ENCODE results near the gene MGAT5.

Gene MGAT5

DNA sequence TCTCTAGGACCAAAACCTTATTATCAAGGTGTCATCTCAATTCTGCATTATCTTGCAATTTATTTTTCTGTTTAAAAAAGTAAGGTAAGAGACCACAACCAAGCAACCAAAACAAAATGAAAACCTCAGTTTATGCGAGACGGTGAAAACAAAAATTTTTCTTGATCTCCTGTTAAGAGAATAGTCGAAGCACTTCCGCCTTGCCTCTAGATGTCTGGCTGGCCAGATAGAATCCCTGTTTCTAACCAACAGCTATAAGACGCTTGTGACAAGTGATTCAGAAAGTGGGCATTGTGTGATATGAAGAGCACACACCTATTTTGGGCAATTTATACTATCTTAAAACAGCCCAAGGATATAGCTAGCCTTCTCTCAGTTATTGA is 51.2 kb downstream of the MGAT5 start:
- Histone ChIP-seq H2BK5ac (ENCODE audit: low read length) (no peak overlapping the region), H3K4me3 (ENCODE audit: low read length in 2 of 2) (no peak overlapping the region), H3K79me1 (ENCODE audit: low read depth, low read length) (no peaks in the 10 kb centered on the region), H2BK12ac (ENCODE audit: low read length) (no peak overlapping the region), H3K4me1 (ENCODE audit: control insufficient read depth in 2 of 2, insufficient read depth in 1 of 2, low read depth in 1 of 2, low read length in 2 of 2) (no peaks in the 10 kb centered on the region), H3K23ac (ENCODE audit: low read depth, low read length, poor library complexity) (no peak overlapping the region), H2AK5ac (ENCODE audit: low read depth, low read length) (no peak overlapping the region), H3K27ac (replicated peaks; ENCODE audit: low read length) (no peak overlapping the region), H3K36me3 (replicated peaks in 1 of 2; ENCODE audit: control insufficient read depth in 2 of 2, insufficient read depth in 2 of 2, low read length in 2 of 2) (no peaks in the 10 kb centered on the region), H3K18ac (ENCODE audit: low read length) (no peak overlapping the region), H2BK15ac (ENCODE audit: low read length) (no peak overlapping the region), H3K4ac (ENCODE audit: low read length) (no peak overlapping the region), H2BK120ac (ENCODE audit: low read depth, low read length) (no peak overlapping the region), H3K4me2 (ENCODE audit: insufficient read depth, low read length, poor library complexity, severe bottlenecking) (no peak overlapping the region), H3K14ac (ENCODE audit: low read length) (no peak overlapping the region), H4K8ac (ENCODE audit: low read depth, low read length) (no peak overlapping the region), H3K27me3 (ENCODE audit: control insufficient read depth in 3 of 3, insufficient read depth in 3 of 3, low read depth in 1 of 3, low read length in 3 of 3) (no peaks in the 10 kb centered on the region), H3K9me3 (replicated peaks in 1 of 2; ENCODE audit: control insufficient read depth in 2 of 2, insufficient read depth in 1 of 2, low read depth in 1 of 2, low read length in 2 of 2) (peaks cover 0 to 14% of the 10 kb centered on the region in 2 donors), H2AFZ (ENCODE audit: low read length) (no peak overlapping the region), H4K91ac (ENCODE audit: low read depth, low read length, poor library complexity) (no peak overlapping the region), H3K9ac (ENCODE audit: low read depth, low read length, poor library complexity) (no peak overlapping the region)
- no peak for DNase-seq (ENCODE audit: low spot score)
- WGBS, 2 donors (ENCODE audit: extremely low coverage in 2 of 2, insufficient read length in 2 of 2, insufficient replicate concordance in 1 of 2) = no CpG with 5 or more reads among the region's 5 CpGs

GRCh38 chr2:134306521-134306920 is 52.6 kb downstream of the MGAT5 start:
- H2BK5ac ChIP-seq (ENCODE audit: low read length) = no peak overlapping the region
- H3K14ac ChIP-seq (ENCODE audit: low read length) = no peak overlapping the region
- no peak overlapping the region for H2BK12ac ChIP-seq (ENCODE audit: low read length)
- H3K23ac ChIP-seq (ENCODE audit: low read depth, low read length, poor library complexity) = no peak overlapping the region
- no peak overlapping the region for H3K18ac ChIP-seq (ENCODE audit: low read length)
- no peak overlapping the region for H3K9ac ChIP-seq (ENCODE audit: low read depth, low read length, poor library complexity)
- H3K4me1 ChIP-seq (ENCODE audit: control insufficient read depth in 2 of 2, insufficient read depth in 1 of 2, low read depth in 1 of 2, low read length in 2 of 2) = no peaks in the 10 kb centered on the region
- no CpG with 5 or more reads among the region's 2 CpGs for WGBS, 2 donors (ENCODE audit: extremely low coverage in 2 of 2, insufficient read length in 2 of 2, insufficient replicate concordance in 1 of 2)
- H3K4ac ChIP-seq (ENCODE audit: low read length) = no peak overlapping the region
- no peaks in the 10 kb centered on the region for H3K79me1 ChIP-seq (ENCODE audit: low read depth, low read length)
- no peak overlapping the region for H3K4me2 ChIP-seq (ENCODE audit: insufficient read depth, low read length, poor library complexity, severe bottlenecking)
- H3K27me3 ChIP-seq (ENCODE audit: control insufficient read depth in 3 of 3, insufficient read depth in 3 of 3, low read depth in 1 of 3, low read length in 3 of 3) = no peaks in the 10 kb centered on the region
- H2BK120ac ChIP-seq (ENCODE audit: low read depth, low read length) = no peak overlapping the region
- no peak overlapping the region for H2AFZ ChIP-seq (ENCODE audit: low read length)
- H4K8ac ChIP-seq (ENCODE audit: low read depth, low read length) = no peak overlapping the region
- H3K4me3 ChIP-seq (ENCODE audit: low read length in 2 of 2) = no peak overlapping the region
- H2BK15ac ChIP-seq (ENCODE audit: low read length) = no peak overlapping the region
- peaks cover 0 to 14% of the 10 kb centered on the region in 2 donors for H3K9me3 ChIP-seq (replicated peaks in 1 of 2; ENCODE audit: control insufficient read depth in 2 of 2, insufficient read depth in 1 of 2, low read depth in 1 of 2, low read length in 2 of 2)
- DNase-seq (ENCODE audit: low spot score) = no peak
- H2AK5ac ChIP-seq (ENCODE audit: low read depth, low read length) = no peak overlapping the region
- H3K27ac ChIP-seq (replicated peaks; ENCODE audit: low read length) = no peak overlapping the region
- no peak overlapping the region for H4K91ac ChIP-seq (ENCODE audit: low read depth, low read length, poor library complexity)
- H3K36me3 ChIP-seq (replicated peaks in 1 of 2; ENCODE audit: control insufficient read depth in 2 of 2, insufficient read depth in 2 of 2, low read length in 2 of 2) = no peaks in the 10 kb centered on the region

GRCh38 chr2:134307334-134307733 is 53.5 kb downstream of the MGAT5 start:
- Histone ChIP-seq H3K79me1 (ENCODE audit: low read depth, low read length) (no peaks in the 10 kb centered on the region), H3K9me3 (replicated peaks in 1 of 2; ENCODE audit: control insufficient read depth in 2 of 2, insufficient read depth in 1 of 2, low read depth in 1 of 2, low read length in 2 of 2) (peaks cover 0 to 14% of the 10 kb centered on the region in 2 donors), H3K27ac (replicated peaks; ENCODE audit: low read length) (no peak overlapping the region), H3K4me3 (ENCODE audit: low read length in 2 of 2) (no peak overlapping the region), H2BK15ac (ENCODE audit: low read length) (no peak overlapping the region), H2BK12ac (ENCODE audit: low read length) (no peak overlapping the region), H3K14ac (ENCODE audit: low read length) (no peak overlapping the region), H3K18ac (ENCODE audit: low read length) (no peak overlapping the region), H3K27me3 (ENCODE audit: control insufficient read depth in 3 of 3, insufficient read depth in 3 of 3, low read depth in 1 of 3, low read length in 3 of 3) (no peaks in the 10 kb centered on the region), H2AFZ (ENCODE audit: low read length) (no peak overlapping the region), H2BK5ac (ENCODE audit: low read length) (no peak overlapping the region), H2BK120ac (ENCODE audit: low read depth, low read length) (no peak overlapping the region), H4K91ac (ENCODE audit: low read depth, low read length, poor library complexity) (no peak overlapping the region), H3K4me1 (ENCODE audit: control insufficient read depth in 2 of 2, insufficient read depth in 1 of 2, low read depth in 1 of 2, low read length in 2 of 2) (no peaks in the 10 kb centered on the region), H3K9ac (ENCODE audit: low read depth, low read length, poor library complexity) (no peak overlapping the region), H3K23ac (ENCODE audit: low read depth, low read length, poor library complexity) (no peak overlapping the region), H4K8ac (ENCODE audit: low read depth, low read length) (no peak overlapping the region), H3K4ac (ENCODE audit: low read length) (no peak overlapping the region), H2AK5ac (ENCODE audit: low read depth, low read length) (no peak overlapping the region), H3K4me2 (ENCODE audit: insufficient read depth, low read length, poor library complexity, severe bottlenecking) (no peak overlapping the region), H3K36me3 (replicated peaks in 1 of 2; ENCODE audit: control insufficient read depth in 2 of 2, insufficient read depth in 2 of 2, low read length in 2 of 2) (no peaks in the 10 kb centered on the region)
- DNase-seq (ENCODE audit: low spot score) = no peak
- WGBS, 2 donors (ENCODE audit: extremely low coverage in 2 of 2, insufficient read length in 2 of 2, insufficient replicate concordance in 1 of 2) = no CpG with 5 or more reads among the region's 5 CpGs

DNA sequence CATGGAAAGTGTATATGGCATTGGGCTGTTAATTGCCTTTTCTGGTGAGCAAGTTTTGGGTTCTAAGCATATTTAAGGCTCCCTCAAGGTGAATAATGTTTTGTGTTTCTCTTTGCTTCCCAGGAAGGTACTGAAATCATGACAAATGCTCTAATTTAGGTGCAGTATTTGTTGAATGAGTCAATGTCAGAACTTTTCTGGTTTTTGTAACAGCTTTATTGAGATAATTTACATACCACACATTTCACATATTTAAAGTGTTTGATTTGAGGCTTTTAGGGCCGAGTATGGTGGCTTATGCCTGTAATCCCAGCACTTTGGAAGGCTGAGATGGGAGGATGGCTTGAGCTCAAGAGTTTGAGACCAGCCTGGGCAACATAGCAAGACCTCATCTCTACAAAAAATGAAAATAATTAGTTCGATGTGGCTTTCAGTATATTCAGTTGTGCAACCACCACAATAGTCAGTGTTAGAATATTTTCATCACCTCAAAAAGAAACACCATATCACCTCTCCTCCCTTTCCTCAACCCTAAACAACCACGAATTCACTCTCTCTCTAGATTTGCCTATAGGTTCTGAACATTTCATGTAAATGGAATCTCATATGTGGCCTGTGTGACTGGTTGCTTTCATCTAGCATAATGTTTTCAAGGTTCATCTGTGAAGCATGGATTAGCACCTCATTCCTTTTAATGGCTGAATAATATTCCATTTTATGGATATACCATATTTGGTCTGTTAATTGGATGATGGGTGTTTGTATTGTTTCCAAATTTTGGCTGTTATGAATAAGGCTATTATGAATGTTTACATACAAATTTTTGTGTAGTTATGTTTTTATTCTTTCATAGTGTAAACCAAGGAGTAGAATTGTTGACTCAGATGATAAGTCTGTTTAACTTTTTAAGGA is 54.9 kb downstream of the MGAT5 start:
- no peaks in the 10 kb centered on the region for H3K4me1 ChIP-seq (ENCODE audit: control insufficient read depth in 2 of 2, insufficient read depth in 1 of 2, low read depth in 1 of 2, low read length in 2 of 2)
- no peak overlapping the region for H2AFZ ChIP-seq (ENCODE audit: low read length)
- H2BK15ac ChIP-seq (ENCODE audit: low read length) = no peak overlapping the region
- no peak overlapping the region for H3K4me2 ChIP-seq (ENCODE audit: insufficient read depth, low read length, poor library complexity, severe bottlenecking)
- H3K4me3 ChIP-seq (ENCODE audit: low read length in 2 of 2) = no peak overlapping the region
- no peaks in the 10 kb centered on the region for H3K36me3 ChIP-seq (replicated peaks in 1 of 2; ENCODE audit: control insufficient read depth in 2 of 2, insufficient read depth in 2 of 2, low read length in 2 of 2)
- H3K18ac ChIP-seq (ENCODE audit: low read length) = no peak overlapping the region
- no peak for DNase-seq (ENCODE audit: low spot score)
- no peak overlapping the region for H4K91ac ChIP-seq (ENCODE audit: low read depth, low read length, poor library complexity)
- no peak overlapping the region for H2BK120ac ChIP-seq (ENCODE audit: low read depth, low read length)
- WGBS, 2 donors (ENCODE audit: extremely low coverage in 2 of 2, insufficient read length in 2 of 2, insufficient replicate concordance in 1 of 2) = 100% methylated on average over 1 of the region's 3 CpGs
- no peak overlapping the region for H3K9ac ChIP-seq (ENCODE audit: low read depth, low read length, poor library complexity)
- no peak overlapping the region for H4K8ac ChIP-seq (ENCODE audit: low read depth, low read length)
- H3K4ac ChIP-seq (ENCODE audit: low read length) = no peak overlapping the region
- H3K27ac ChIP-seq (replicated peaks; ENCODE audit: low read length) = no peak overlapping the region
- H3K79me1 ChIP-seq (ENCODE audit: low read depth, low read length) = no peaks in the 10 kb centered on the region
- H3K27me3 ChIP-seq (ENCODE audit: control insufficient read depth in 3 of 3, insufficient read depth in 3 of 3, low read depth in 1 of 3, low read length in 3 of 3) = no peaks in the 10 kb centered on the region
- H2BK12ac ChIP-seq (ENCODE audit: low read length) = no peak overlapping the region
- H3K14ac ChIP-seq (ENCODE audit: low read length) = no peak overlapping the region
- no peak overlapping the region for H2BK5ac ChIP-seq (ENCODE audit: low read length)
- no peak overlapping the region for H3K23ac ChIP-seq (ENCODE audit: low read depth, low read length, poor library complexity)
- H3K9me3 ChIP-seq (replicated peaks in 1 of 2; ENCODE audit: control insufficient read depth in 2 of 2, insufficient read depth in 1 of 2, low read depth in 1 of 2, low read length in 2 of 2) = peaks cover 0 to 9% of the 10 kb centered on the region in 2 donors
- H2AK5ac ChIP-seq (ENCODE audit: low read depth, low read length) = no peak overlapping the region
